CD4-positive, alpha-beta T cell treated with Interleukin-15 for 4 hours (primary cell): Measurements from ENCODE around the gene THRAP3.
"Not testable (repeated sequence)": the region's sequence is repeated elsewhere in the genome, so short reads cannot be mapped to it uniquely, and the experiment has no call there.

Experiments
- DNase-seq: peaks from one replicate; pipeline ENCODE4 v3.0.0-alpha.2; 2020; ENCODE audit warnings: low spot score

The THRAP3 gene

GRCh38 chr1:36223996-36224536 is at the start of gene THRAP3:
Gene THRAP3 (plus strand): TSS chr1:36224443. CDS start chr1:36282564, 58,121 bp downstream.
- DNase-seq: peak; percentile 100

GRCh38 chr1:36174713-36175112 is 49.5 kb upstream of the THRAP3 start:
- no peak for DNase-seq

GRCh38 chr1:36175137-36176095 is 48.8 kb upstream of the THRAP3 start:
- no peak for DNase-seq

- no peak for DNase-seq
These were observed 47.9 kb upstream of the THRAP3 start for GRCh38 chr1:36176106-36176949.

- DNase-seq: no peak
These were observed 46.4 kb upstream of the THRAP3 start for GRCh38 chr1:36177589-36178431.

GRCh38 chr1:36178471-36179219 is 45.6 kb upstream of the THRAP3 start:
- DNase-seq: no peak

GRCh38 chr1:36179220-36179600 is 45.0 kb upstream of the THRAP3 start:
- DNase-seq: no peak

GRCh38 chr1:36182734-36183133 is 41.5 kb upstream of the THRAP3 start:
- DNase-seq: no peak

GRCh38 chr1:36183309-36183856 is 40.9 kb upstream of the THRAP3 start:
- no peak for DNase-seq

GRCh38 chr1:36187800-36188593 is 36.2 kb upstream of the THRAP3 start:
- peak; percentile 86 for DNase-seq

GRCh38 chr1:36196805-36197204 is 27.4 kb upstream of the THRAP3 start:
- not testable (repeated sequence) for DNase-seq

GRCh38 chr1:36198641-36199040 is 25.6 kb upstream of the THRAP3 start:
- DNase-seq: no peak

- DNase-seq: no peak
These were observed 24.1 kb upstream of the THRAP3 start for GRCh38 chr1:36199934-36200741.

- DNase-seq: no peak
These were observed 21.2 kb upstream of the THRAP3 start for GRCh38 chr1:36203027-36203553.

GRCh38 chr1:36203554-36204346 is 20.5 kb upstream of the THRAP3 start:
- DNase-seq: no peak

GRCh38 chr1:36204347-36204909 is 19.8 kb upstream of the THRAP3 start:
- DNase-seq: no peak

- DNase-seq: no peak
These were observed 17.9 kb upstream of the THRAP3 start for GRCh38 chr1:36206323-36206858.
